GOT3 (cell line): ENCODE results near the gene FKBP14.
"Not testable (repeated sequence)": the region's sequence is repeated elsewhere in the genome, so short reads cannot be mapped to it uniquely, and the experiment has no call there.

Source experiments
- DNase-seq: peaks from one replicate; lab custom pipeline; 2025; ENCODE audit warnings: mixed read lengths; lab: John Stamatoyannopoulos, UW

The FKBP14 gene, protein sequence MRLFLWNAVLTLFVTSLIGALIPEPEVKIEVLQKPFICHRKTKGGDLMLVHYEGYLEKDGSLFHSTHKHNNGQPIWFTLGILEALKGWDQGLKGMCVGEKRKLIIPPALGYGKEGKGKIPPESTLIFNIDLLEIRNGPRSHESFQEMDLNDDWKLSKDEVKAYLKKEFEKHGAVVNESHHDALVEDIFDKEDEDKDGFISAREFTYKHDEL

GRCh38 chr7:30026229-30027064 lies at the start of gene FKBP14:
FKBP14 (minus strand) TSS chr7:30026702; CDS start chr7:30026508, 194 bp downstream.
- DNase-seq: peak; percentile 96

DNA sequence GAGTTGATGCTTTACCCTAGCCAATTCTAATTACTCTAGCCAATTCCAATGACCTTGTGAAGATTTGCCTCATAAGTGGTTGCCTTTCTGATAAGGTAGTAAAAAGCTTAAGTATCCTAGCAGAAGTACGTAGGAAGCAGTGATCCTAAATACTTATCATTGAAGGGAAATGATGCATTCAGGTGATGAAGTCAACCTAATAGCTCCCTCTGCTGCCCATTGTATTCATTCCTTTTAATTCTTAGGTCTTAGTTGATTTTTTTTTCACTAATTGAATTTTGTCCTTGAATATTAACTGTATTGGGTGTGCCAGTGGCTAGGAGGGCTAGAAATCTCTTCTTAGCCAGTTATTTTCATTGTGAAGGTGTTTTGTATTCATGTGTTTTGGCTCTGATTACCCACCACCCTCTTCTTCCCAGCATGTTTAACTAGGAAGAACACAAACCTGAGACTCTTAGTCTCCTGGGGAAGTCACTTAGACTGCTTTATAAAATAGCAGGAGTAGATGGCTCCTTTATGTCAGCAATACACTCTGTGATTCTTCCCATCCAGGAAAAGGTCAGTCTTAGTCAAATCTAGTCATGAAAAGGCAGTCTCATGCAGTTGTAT lies 48.0 kb upstream of the FKBP14 start:
- DNase-seq: no peak

- DNase-seq: no peak
These were observed 46.2 kb upstream of the FKBP14 start for GRCh38 chr7:30072735-30073134.

GRCh38 chr7:30070052-30070451 lies 43.5 kb upstream of the FKBP14 start:
- no peak for DNase-seq

DNA sequence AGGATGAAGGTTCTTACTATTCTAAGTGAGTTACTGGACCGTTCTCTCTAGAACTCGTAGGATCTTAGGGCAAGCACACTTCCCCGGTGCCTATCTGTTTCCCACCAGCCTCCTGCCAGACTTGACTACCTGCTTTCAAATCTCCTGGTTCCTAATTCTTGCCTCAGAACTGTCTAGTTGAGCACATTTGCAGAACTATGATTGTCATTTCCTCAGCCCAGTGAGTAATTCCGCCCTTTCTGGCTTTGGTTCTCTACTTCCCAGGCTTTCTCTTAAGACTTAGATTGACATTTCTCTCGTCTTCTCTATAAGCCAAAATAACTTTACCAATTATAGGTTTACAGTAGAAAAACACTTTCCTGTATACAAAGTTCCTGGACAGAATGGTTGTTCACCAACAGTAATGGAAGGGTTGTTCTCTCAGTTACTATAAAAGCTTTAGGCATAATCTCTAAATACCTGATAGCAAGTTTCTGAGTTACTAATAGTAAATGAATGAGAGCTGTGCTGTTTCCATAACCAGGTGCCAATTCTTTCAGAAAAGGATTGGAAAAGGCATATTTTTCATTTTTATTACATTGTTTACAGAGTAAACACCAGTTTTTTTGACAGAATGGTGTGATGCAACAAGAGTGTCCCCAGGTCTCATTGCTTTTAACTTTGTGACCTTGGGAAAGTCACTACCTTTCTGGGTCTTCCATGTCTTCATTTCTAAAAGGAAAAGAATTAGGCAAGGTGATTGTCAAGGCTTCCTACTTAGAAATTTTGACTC lies 42.8 kb upstream of the FKBP14 start:
- no peak for DNase-seq

- no peak for DNase-seq
These were observed 41.6 kb upstream of the FKBP14 start for GRCh38 chr7:30068117-30068516.

GRCh38 chr7:30066687-30067086 lies 40.2 kb upstream of the FKBP14 start:
- DNase-seq: no peak

- no peak for DNase-seq
These were observed 39.2 kb upstream of the FKBP14 start for GRCh38 chr7:30065746-30066145.

- no peak for DNase-seq
These were observed 36.1 kb upstream of the FKBP14 start for GRCh38 chr7:30062587-30062986.

DNA sequence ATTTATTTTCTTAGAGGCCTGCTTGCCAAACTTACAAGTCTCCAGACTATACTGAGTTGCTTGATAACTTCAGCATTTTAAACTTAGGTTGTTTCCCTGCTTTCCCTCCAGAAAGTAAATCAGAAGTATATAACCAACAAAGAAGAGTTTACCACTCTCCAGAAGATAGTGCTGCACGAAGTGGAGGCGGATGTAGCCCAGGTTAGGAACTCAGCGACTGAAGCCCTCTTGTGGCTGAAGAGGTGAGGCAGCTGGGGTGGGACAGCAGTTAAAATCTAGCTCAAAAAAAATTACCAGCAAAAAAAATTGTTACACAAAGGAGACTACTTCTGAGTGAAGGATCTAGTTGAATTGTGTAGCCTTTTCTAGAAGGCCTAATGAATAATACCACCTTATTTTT lies 35.3 kb upstream of the FKBP14 start:
- not testable (repeated sequence) for DNase-seq

DNA sequence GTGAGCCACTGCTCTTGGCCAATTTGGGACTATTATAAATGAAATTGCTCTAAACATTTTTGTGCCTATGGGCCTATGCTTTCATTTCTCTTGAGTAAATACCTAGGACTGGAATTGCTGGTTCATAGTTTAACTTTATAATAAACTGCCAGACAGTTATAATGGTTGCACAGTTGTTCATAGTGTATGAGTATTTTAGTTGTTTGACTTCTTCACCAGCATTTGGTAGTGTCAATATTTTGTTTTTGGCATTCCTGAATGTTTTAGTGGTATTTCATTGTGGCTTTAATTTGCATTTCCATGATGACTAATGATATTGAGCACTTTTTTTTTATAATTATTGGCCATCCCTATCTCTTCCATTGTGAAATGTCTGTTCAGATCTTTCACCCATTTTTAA lies 31.2 kb upstream of the FKBP14 start:
- DNase-seq: no peak

DNA sequence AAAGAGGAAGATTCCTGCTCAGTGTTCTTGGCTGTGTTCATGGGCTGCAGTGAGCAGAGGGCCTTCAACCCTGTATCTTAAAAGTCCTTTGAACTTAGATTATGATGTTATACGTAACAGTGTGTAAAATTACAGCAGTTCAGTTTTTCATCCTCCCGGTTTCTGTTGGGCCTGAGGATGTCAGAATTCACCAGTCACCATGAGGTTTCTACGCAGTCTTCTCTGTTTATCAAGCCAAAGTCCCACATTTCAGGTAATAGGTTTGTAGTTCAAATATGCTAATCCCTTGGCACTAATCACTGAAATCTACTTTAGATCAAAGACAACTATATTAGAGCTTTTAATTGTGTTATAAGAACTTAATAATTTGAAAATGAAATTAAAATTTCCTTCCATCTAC lies 26.6 kb upstream of the FKBP14 start:
- DNase-seq: no peak

DNA sequence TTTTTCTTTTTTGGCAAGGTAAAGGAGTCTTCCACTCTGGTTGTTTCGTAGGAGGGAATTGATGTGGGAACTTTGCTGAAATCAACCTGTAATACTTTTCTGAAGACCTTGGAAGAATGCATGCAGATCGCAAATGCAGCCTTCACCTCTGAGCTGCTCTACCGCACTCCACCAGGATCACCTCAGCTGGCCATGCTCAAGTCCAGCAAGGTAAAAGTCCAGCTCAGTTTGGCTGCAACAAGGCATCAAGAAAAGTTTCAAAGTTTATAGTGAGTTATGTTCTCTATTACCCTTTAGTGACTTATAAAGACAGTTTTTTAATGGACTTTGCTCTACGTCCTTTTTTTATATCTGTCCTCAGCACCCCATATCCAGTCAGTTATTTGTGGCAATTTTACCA lies 22.7 kb upstream of the FKBP14 start:
- DNase-seq: no peak

DNA sequence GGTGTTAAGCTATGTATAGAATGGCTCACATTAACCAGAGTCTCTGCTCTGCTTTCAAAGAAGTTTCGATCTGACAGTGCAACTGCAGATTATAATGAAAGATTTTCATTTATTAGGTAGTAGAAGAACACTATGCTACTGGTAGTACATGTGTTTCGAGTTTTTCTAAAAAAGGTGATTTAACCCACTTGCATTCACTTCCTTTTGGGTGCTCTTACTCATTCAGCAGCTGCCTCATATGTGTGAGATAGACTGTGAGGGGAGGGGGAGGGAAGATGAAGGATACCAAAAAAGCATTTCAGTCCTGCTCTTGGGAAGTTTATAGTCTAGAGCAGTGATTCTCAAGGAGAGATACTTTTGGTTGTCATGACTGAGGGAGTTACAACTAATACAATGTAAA lies 22.1 kb upstream of the FKBP14 start:
- no peak for DNase-seq

DNA sequence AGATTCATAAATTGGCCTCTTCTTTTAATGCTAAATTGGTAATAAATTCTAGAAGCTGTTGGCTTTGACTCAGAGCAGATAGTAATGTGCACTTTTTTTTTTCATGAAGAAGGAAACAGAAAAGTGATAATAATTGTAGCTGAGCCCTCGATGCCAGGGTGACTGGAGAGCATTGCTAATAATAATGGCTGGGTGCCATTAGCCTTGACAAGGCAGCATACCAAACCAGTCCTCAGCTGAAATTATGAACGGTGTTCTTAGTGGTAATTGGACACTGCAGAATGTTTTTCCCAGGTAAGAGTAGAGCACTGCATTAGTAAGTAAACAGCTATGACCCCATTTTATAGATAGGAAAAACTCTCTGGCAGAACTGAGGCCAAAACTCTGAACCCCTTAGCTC lies 20.6 kb upstream of the FKBP14 start:
- no peak for DNase-seq

GRCh38 chr7:30046127-30046770 lies 19.7 kb upstream of the FKBP14 start:
- no peak for DNase-seq

- DNase-seq: no peak
These were observed 15.2 kb upstream of the FKBP14 start for GRCh38 chr7:30041526-30042269.

GRCh38 chr7:30040938-30041337 lies 14.4 kb upstream of the FKBP14 start:
- no peak for DNase-seq

DNA sequence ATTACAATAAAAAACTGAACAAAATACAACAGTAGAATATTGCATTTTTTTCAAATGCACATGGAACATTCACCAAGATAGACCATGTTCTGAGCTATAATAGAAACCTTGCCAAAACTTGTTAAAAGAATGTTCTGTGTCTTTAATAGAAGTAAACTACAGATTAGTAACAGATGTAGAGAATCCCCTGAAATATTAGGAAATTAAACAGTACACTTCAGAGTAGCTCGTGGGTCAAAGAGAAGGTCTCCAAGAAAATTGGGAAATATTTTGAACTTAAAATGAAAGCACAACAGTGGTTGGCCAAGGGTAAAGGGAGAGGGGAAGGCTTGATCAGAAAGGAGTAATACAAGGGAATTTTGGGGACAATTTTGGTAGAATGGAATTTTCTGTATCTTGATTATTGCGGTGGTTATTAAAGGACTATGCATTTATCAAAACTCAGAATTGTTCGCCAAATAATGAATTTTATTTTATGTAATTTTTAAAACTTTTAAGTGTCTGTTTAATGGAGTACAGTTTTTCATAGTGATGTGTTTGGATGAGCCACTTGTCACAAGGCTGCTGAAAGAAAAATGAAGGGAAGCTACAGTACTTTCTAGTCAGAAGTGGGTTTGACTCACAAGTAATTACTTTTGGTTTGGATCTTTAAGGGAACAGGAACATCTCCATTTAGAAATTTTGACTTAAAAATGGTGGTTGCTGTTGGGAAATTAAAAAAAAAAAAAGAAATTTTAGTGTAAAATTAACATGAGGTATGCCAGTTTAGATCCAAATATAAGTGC lies 11.9 kb upstream of the FKBP14 start:
- DNase-seq: no peak

GRCh38 chr7:30036220-30036619 lies 9.7 kb upstream of the FKBP14 start:
- no peak for DNase-seq
